PC-9 (cell line): Measurements from ENCODE around the gene WNT3. TPM values are rescaled to one million over a fixed set of nuclear protein-coding genes. Genes with fewer than 3 reads are reported as not detected.

Experiments
- BruUV-seq: library from RNA; stranded (reverse); fragments of 400-500 nt; replicated peaks from 2 replicates; lab custom pipeline; 2021; lab: Mats Ljungman, UMichigan
- CTCF ChIA-PET: fragments of 300-600 bp; sonication (Branson Sonifier 250); formaldehyde crosslinking; loops from one replicate; lab custom pipeline; 2022; ENCODE audit warnings: antibody characterized with exemption; lab: Charles Lee
- POLR2A ChIA-PET: fragments of 300-600 bp; sonication (Branson Sonifier 250); formaldehyde crosslinking; loops from one replicate; lab custom pipeline; 2022; ENCODE audit warnings: antibody characterized with exemption; ENCODE audit not compliant: unreplicated experiment; lab: Charles Lee
- DNase-seq, 2 experiments: peaks; one replicate each; pipeline versions ENCODE4 v3.0.0 to v3.0.0-alpha.2; 2015 to 2022; ENCODE audit warnings: mixed read lengths in 1 of 2
- H2AFZ ChIP-seq: fragments of 200-600 bp; sonication (generic); 2 replicates; pipeline ENCODE4 v1.8.1; 2017; ENCODE audit warnings: antibody characterized with exemption
- H3F3A ChIP-seq: fragments of 200-600 bp; sonication (generic); 2 replicates; pipeline ENCODE4 v1.8.1; 2017; ENCODE audit warnings: antibody characterized with exemption, mild to moderate bottlenecking, low read depth; ENCODE audit not compliant: insufficient read depth
- H3K27ac ChIP-seq: fragments of 200-600 bp; sonication (generic); 2 replicates; pipeline ENCODE4 v1.6.1; 2016; ENCODE audit warnings: mixed run types
- H3K27me3 ChIP-seq: fragments of 200-600 bp; sonication (generic); 2 replicates; pipeline ENCODE4 v1.6.1; 2016; ENCODE audit warnings: low read depth, mixed run types; ENCODE audit not compliant: insufficient read depth
- H3K36me3 ChIP-seq: fragments of 200-600 bp; sonication (generic); 2 replicates; pipeline ENCODE4 v1.6.1; 2016; ENCODE audit warnings: low read depth, mixed run types
- H3K4me1 ChIP-seq: fragments of 200-600 bp; sonication (generic); replicated peaks from 2 replicates; pipeline ENCODE4 v1.6.1; 2016; ENCODE audit warnings: mixed run types; ENCODE audit not compliant: insufficient read depth
- H3K4me2 ChIP-seq: fragments of 200-600 bp; sonication (generic); 2 replicates; pipeline ENCODE4 v1.6.1; 2017; ENCODE audit warnings: mixed run types
- H3K4me3 ChIP-seq: fragments of 200-600 bp; sonication (generic); 2 replicates; pipeline ENCODE4 v1.6.1; 2016; ENCODE audit warnings: mixed run types
- H3K79me2 ChIP-seq: fragments of 200-600 bp; sonication (generic); 2 replicates; pipeline ENCODE4 v1.6.1; 2017; ENCODE audit warnings: low read depth, mixed run types
- H3K9me2 ChIP-seq: fragments of 200-600 bp; sonication (generic); 2 replicates; pipeline ENCODE4 v1.8.1; 2017; ENCODE audit warnings: mild to moderate bottlenecking; ENCODE audit not compliant: insufficient read depth
- H3K9me3 ChIP-seq: fragments of 200-600 bp; sonication (generic); 2 replicates; pipeline ENCODE4 v1.8.1; 2016; ENCODE audit warnings: low read depth; ENCODE audit not compliant: insufficient read depth
- H4K20me1 ChIP-seq: fragments of 200-600 bp; sonication (generic); 2 replicates; pipeline ENCODE4 v1.8.1; 2017; ENCODE audit not compliant: insufficient read depth
- CTCF ChIP-seq: fragments of 200-600 bp; sonication (generic); conservative IDR thresholded peaks from 2 replicates; pipeline ENCODE4 v1.6.1; 2017; ENCODE audit warnings: mixed run types, antibody characterized with exemption, mild to moderate bottlenecking, moderate library complexity
- EZH2 ChIP-seq: fragments of 200-600 bp; sonication (generic); IDR thresholded peaks from 2 replicates; pipeline ENCODE4 v1.8.0; 2017; ENCODE audit warnings: antibody characterized with exemption, low read depth
- intact Hi-C: fragments of 100-400 bp; cut with micrococcal nuclease; formaldehyde crosslinking; loops from one replicate; pipeline ENCODE4 v1.10.0; 2022; ENCODE audit not compliant: unreplicated experiment
- total RNA-seq: library from RNA; stranded (reverse); gene quantifications from 2 replicates; pipeline ENCODE4 v1.2.3, GENCODE V29; 2021

Gene WNT3
- total RNA-seq, 1 experiment from 2014 or later: 14.0 TPM

DNA sequence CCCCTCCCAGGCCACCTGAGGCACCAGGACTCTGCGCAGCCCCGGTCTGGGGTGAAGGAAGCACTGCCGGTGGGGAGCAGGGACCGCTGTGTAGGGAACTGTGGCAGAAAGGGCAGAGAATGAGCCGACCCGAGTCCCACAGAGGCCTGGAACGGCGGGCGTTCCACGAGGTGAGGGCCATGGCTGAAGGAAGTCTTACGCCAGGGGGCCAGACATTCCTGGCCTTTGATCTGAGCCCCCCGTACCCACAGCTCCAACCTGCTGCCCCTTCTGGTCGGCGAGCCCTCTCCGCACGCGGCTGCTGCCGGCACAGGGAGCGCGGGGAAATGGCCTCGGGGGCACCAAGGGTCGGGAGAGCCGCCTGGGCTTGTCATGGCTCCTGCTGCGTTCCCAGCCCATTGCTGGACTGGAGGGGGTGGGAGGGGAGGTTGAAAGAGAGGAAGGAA lies 1.4 kb upstream of the WNT3 start:
- Histone ChIP-seq H3F3A (no peaks in the 10 kb centered on the region), H3K9me3 (no peaks in the 10 kb centered on the region), H3K79me2 (no peaks in the 10 kb centered on the region), H4K20me1 (no peaks in the 10 kb centered on the region), H3K36me3 (no peaks in the 10 kb centered on the region), H3K4me1 (peaks cover 15% of the 10 kb centered on the region), H3K4me3 (no peak overlapping the region), H3K4me2 (no peak overlapping the region), H3K27ac (no peak overlapping the region), H3K9me2 (no peaks in the 10 kb centered on the region), H2AFZ (no peak overlapping the region), H3K27me3 (peaks cover 14% of the 10 kb centered on the region; the same call in 1 of the 2 replicates)
- POLR2A ChIA-PET: no interaction called here
- TF ChIP-seq CTCF: no peak
- no peak for TF ChIP-seq EZH2
- BruUV-seq: no TSS peak
- CTCF ChIA-PET: interaction anchor here (0.6 kb wide), 1 partner anchor 797 kb away, joined by 5 read pairs; no protein-coding TSS in a partner anchor
- intact Hi-C loops: loop anchor here (5.0 kb wide), 1 partner anchor 48 kb away; no protein-coding TSS in a partner anchor
- DNase-seq: no peak

GRCh38 chr17:46818929-46819859 lies 702 bp upstream of the WNT3 start:
- H2AFZ ChIP-seq: peak overlapping the region; percentile 85
- no peaks in the 10 kb centered on the region for H3F3A ChIP-seq
- peaks cover 14% of the 10 kb centered on the region; the same call in 1 of the 2 replicates for H3K27me3 ChIP-seq
- no TSS peak for BruUV-seq
- H4K20me1 ChIP-seq: no peaks in the 10 kb centered on the region
- no peaks in the 10 kb centered on the region for H3K9me2 ChIP-seq
- H3K4me2 ChIP-seq: peak overlapping the region; percentile 88
- ChIA-PET CTCF (interaction anchor here (0.6 kb wide), 1 partner anchor 798 kb away, joined by 5 read pairs; no protein-coding TSS in a partner anchor), POLR2A (no interaction called here)
- peak in 1 of 2 experiments; percentile 29 for DNase-seq
- intact Hi-C loops: loop anchor here (5.0 kb wide), 1 partner anchor 47 kb away; no protein-coding TSS in a partner anchor
- H3K36me3 ChIP-seq: no peaks in the 10 kb centered on the region
- H3K4me1 ChIP-seq: peaks cover 15% of the 10 kb centered on the region
- H3K27ac ChIP-seq: no peak overlapping the region
- H3K4me3 ChIP-seq: peak overlapping the region; percentile 61
- no peaks in the 10 kb centered on the region for H3K9me3 ChIP-seq
- no peak for TF ChIP-seq CTCF
- TF ChIP-seq EZH2: no peak
- no peaks in the 10 kb centered on the region for H3K79me2 ChIP-seq

GRCh38 chr17:46817901-46818209 lies 637 bp downstream of the WNT3 start:
- Histone ChIP-seq H3K27me3 (peaks cover 14% of the 10 kb centered on the region; the same call in 1 of the 2 replicates), H3K4me1 (peaks cover 15% of the 10 kb centered on the region)
- CTCF ChIA-PET: no interaction called here

More at GRCh38 chr17:46817901-46818209, 637 bp downstream of the WNT3 start:
- Histone ChIP-seq H2AFZ (no peak overlapping the region), H4K20me1 (no peaks in the 10 kb centered on the region), H3K9me3 (no peaks in the 10 kb centered on the region), H3K9me2 (no peaks in the 10 kb centered on the region), H3F3A (no peaks in the 10 kb centered on the region; the same call in 1 of the 2 replicates), H3K27ac (no peak overlapping the region), H3K4me3 (no peak overlapping the region), H3K79me2 (no peaks in the 10 kb centered on the region), H3K36me3 (no peaks in the 10 kb centered on the region), H3K4me2 (no peak overlapping the region)
- BruUV-seq: no TSS peak
- intact Hi-C loops: loop anchor here (5.0 kb wide), 1 partner anchor 46 kb away; no protein-coding TSS in a partner anchor
- no peak for TF ChIP-seq CTCF
- no peak for TF ChIP-seq EZH2
- no peak for DNase-seq
- POLR2A ChIA-PET: no interaction called here
